B cell (primary cell): ENCODE measurements around the gene MOCS2. TPM values are rescaled to one million over a fixed set of nuclear protein-coding genes. Genes with fewer than 3 reads are reported as not detected.

ENCODE experiments used
- ATAC-seq: fragments of 200-7000 bp; cut with Tn5 transposase; one replicate; pipeline ENCODE4 v1.10.0; 2021; ENCODE audit warnings: low read depth, mild to moderate bottlenecking, moderate number of reproducible peaks, moderate library complexity
- CTCF ChIA-PET: fragments of 350-600 bp; sonication (Branson Sonifier 250); formaldehyde crosslinking; loops from one replicate; lab custom pipeline; 2021; ENCODE audit warnings: antibody characterized with exemption, inconsistent platforms; lab: Charles Lee
- POLR2A ChIA-PET: fragments of 350-600 bp; sonication (Branson Sonifier 250); formaldehyde crosslinking; loops from one replicate; lab custom pipeline; 2021; ENCODE audit warnings: antibody characterized with exemption; lab: Charles Lee
- DNase-seq: peaks from one replicate; pipeline ENCODE4 v3.0.0; 2013
- H2AFZ ChIP-seq: 2 replicates; pipeline ENCODE4 v1.6.1; 2012; ENCODE audit warnings: mild to moderate bottlenecking, low read depth, low read length; ENCODE audit not compliant: insufficient read depth, poor library complexity, severe bottlenecking
- H3K27ac ChIP-seq, 2 donors: 1 replicate in 1 of 2; 2 replicates in 1 of 2; pipeline ENCODE4 v1.5.1; 2012 to 2013; ENCODE audit warnings: low read length in 2 of 2, mild to moderate bottlenecking in 2 of 2, moderate library complexity in 1 of 2
- H3K27me3 ChIP-seq, 4 experiments: fragments of 200-600 bp in 1 of 4; sonication (generic) in 1 of 4; replicated peaks in 1 of 4; 1 replicate in 2 of 4; 2 replicates in 2 of 4; pipeline versions ENCODE4 v1.6.1 to v1.7.0; 2013 to 2016; ENCODE audit warnings: low read length in 3 of 4, mild to moderate bottlenecking in 2 of 4, mixed read lengths in 1 of 4, moderate library complexity in 1 of 4; ENCODE audit not compliant: insufficient read depth in 4 of 4, control insufficient read depth in 3 of 4; ENCODE audit errors: control extremely low read depth in 1 of 4
- H3K36me3 ChIP-seq, 2 experiments: replicated peaks in 1 of 2; 1 replicate in 1 of 2; 2 replicates in 1 of 2; pipeline versions ENCODE4 v1.6.1 to v1.7.1; 2013; ENCODE audit warnings: low read length in 1 of 2; ENCODE audit not compliant: insufficient read depth in 2 of 2, control insufficient read depth in 1 of 2; ENCODE audit errors: control extremely low read depth in 1 of 2, extremely low read depth in 1 of 2
- H3K4me1 ChIP-seq, 2 donors: fragments of 200-600 bp in 1 of 2; sonication (generic) in 1 of 2; 1 replicate in 1 of 2; 2 replicates in 1 of 2; pipeline versions ENCODE4 v1.5.1 to v1.6.1; 2013 to 2017; ENCODE audit warnings: low read length in 2 of 2; ENCODE audit not compliant: control insufficient read depth in 2 of 2, insufficient read depth in 2 of 2
- H3K4me2 ChIP-seq: replicated peaks from 2 replicates; pipeline ENCODE3; 2012; ENCODE audit warnings: mild to moderate bottlenecking, low read depth, low read length; ENCODE audit not compliant: poor library complexity, severe bottlenecking
- H3K4me3 ChIP-seq, 5 experiments: fragments of 200-600 bp in 1 of 5; sonication (generic) in 1 of 5; 1 replicate in 3 of 5; 2 replicates in 2 of 5; pipeline versions ENCODE4 v1.5.1 to v1.7.0; 2011 to 2016; ENCODE audit warnings: low read length in 4 of 5, mild to moderate bottlenecking in 4 of 5, low read depth in 2 of 5, control low read depth in 1 of 5, moderate library complexity in 1 of 5; ENCODE audit not compliant: insufficient read depth in 1 of 5; ENCODE audit errors: control extremely low read depth in 1 of 5, extremely low read depth in 1 of 5
- H3K79me2 ChIP-seq: fragments of 200-600 bp; sonication (generic); one replicate; pipeline ENCODE4 v1.6.0; 2016; ENCODE audit warnings: low read length; ENCODE audit not compliant: control insufficient read depth, insufficient read depth
- H3K9ac ChIP-seq: fragments of 200-600 bp; sonication (generic); 2 replicates; pipeline ENCODE4 v1.6.1; 2017; ENCODE audit warnings: mild to moderate bottlenecking, low read length, moderate library complexity
- H3K9me3 ChIP-seq, 3 donors: one replicate each; pipeline versions ENCODE4 v1.6.1 to v1.7.1; 2013; ENCODE audit warnings: low read length in 2 of 3; ENCODE audit not compliant: control insufficient read depth in 2 of 3, insufficient read depth in 1 of 3; ENCODE audit errors: control extremely low read depth in 1 of 3
- H4K20me1 ChIP-seq: 2 replicates; pipeline ENCODE4 v1.6.0; 2012; ENCODE audit warnings: mild to moderate bottlenecking, low read length; ENCODE audit not compliant: insufficient read depth, control insufficient read depth, poor library complexity, severe bottlenecking
- H3K27ac Mint-ChIP-seq: one replicate; pipeline ENCODE4 v1.8.0; 2021; ENCODE audit warnings: mixed read lengths
- H3K27me3 Mint-ChIP-seq: one replicate; pipeline ENCODE4 v1.8.0; 2021; ENCODE audit warnings: mixed read lengths
- H3K4me1 Mint-ChIP-seq: one replicate; pipeline ENCODE4 v1.8.0; 2021; ENCODE audit warnings: mixed read lengths
- H3K4me3 Mint-ChIP-seq: one replicate; pipeline ENCODE4 v1.8.0; 2021; ENCODE audit warnings: mixed read lengths
- H3K9me3 Mint-ChIP-seq: one replicate; pipeline ENCODE4 v1.8.0; 2022; ENCODE audit warnings: mixed read lengths; ENCODE audit not compliant: insufficient read depth
- CTCF ChIP-seq: fragments of 200-600 bp; IDR thresholded peaks from one replicate; pipeline ENCODE4 v1.8.0; 2022; ENCODE audit warnings: antibody characterized with exemption, mild to moderate bottlenecking
- EZH2 ChIP-seq: IDR thresholded peaks from 2 replicates; pipeline ENCODE4 v1.6.1; 2012; ENCODE audit warnings: borderline replicate concordance, low read depth, mild to moderate bottlenecking, moderate library complexity, low read length; ENCODE audit not compliant: insufficient read depth, poor library complexity, severe bottlenecking
- WGBS: methylation state at CpG from one replicate; pipeline ENCODE4 v1.1.5; 2013; ENCODE audit warnings: missing lambda C conversion rate; ENCODE audit not compliant: insufficient coverage; 5-methylcytosine and 5-hydroxymethylcytosine counted together
- intact Hi-C: fragments of 100-400 bp; cut with micrococcal nuclease; formaldehyde crosslinking; loops from one replicate; pipeline ENCODE4 v1.10.0; 2022
- polyA plus RNA-seq: library from polyadenylated mRNA; depleted of rRNA; stranded (reverse); fragments of >200 nt; gene quantifications from 2 replicates; pipeline ENCODE4 v1.2.3, GENCODE V29; 2012
- total RNA-seq, 2 donors: library from RNA; stranded (reverse); fragments of 120-200 nt in 1 of 2; gene quantifications; 1 replicate in 1 of 2; 2 replicates in 1 of 2; pipeline versions ENCODE4 v1.2.3 to v1.2.4, GENCODE V29; 2013 to 2022

The MOCS2 gene
- total and polyA plus RNA-seq, 2 donors (not counting 1 experiment from before 2014, with no cell fraction given) = 7.5 to 15.3 TPM

- no peaks in the 10 kb centered on the region for H3K9me3 Mint-ChIP-seq
- Histone ChIP-seq H3K9me3 (no peaks in the 10 kb centered on the region), H2AFZ (no peak overlapping the region), H3K4me2 (no peak overlapping the region), H3K4me3 (no peak overlapping the region), H3K9ac (no peak overlapping the region), H3K4me1 (no peaks in the 10 kb centered on the region), H3K79me2 (no peaks in the 10 kb centered on the region), H3K27ac (no peak overlapping the region), H3K27me3 (peaks cover 0 to 6% (median 2%) of the 10 kb centered on the region in 4 experiments), H3K36me3 (no peaks in the 10 kb centered on the region), H4K20me1 (no peaks in the 10 kb centered on the region)
- no peak for TF ChIP-seq EZH2
- no peak for TF ChIP-seq CTCF
- ChIA-PET CTCF (no interaction called here), POLR2A (no interaction called here)
- ATAC-seq (no peak), DNase-seq (no peak)
- H3K27ac Mint-ChIP-seq = no peak overlapping the region
- 83% methylated on average over 1 of the region's 2 CpGs for WGBS
- H3K27me3 Mint-ChIP-seq = peaks cover 17% of the 10 kb centered on the region
- H3K4me3 Mint-ChIP-seq = no peak overlapping the region
- intact Hi-C loops = no loop called here
- H3K4me1 Mint-ChIP-seq = no peaks in the 10 kb centered on the region
Observed at GRCh38 chr5:53048248-53048647, 61.3 kb downstream of the MOCS2 start.

Other genes starting within 250 kb of the MOCS2 start
- not detected in 2 replicates for gene ITGA2, start 120.4 kb downstream of the MOCS2 start, total RNA-seq
- not detected in 2 replicates for gene ITGA2, start 120.4 kb downstream of the MOCS2 start, polyA plus RNA-seq